GM19467 (cell line): ENCODE measurements around the gene MRAS.

Source experiments
- ATAC-seq: cut with Tn5 transposase; IDR thresholded peaks from one replicate; pipeline ENCODE4 v1.9.1; 2021; ENCODE audit warnings: mild to moderate bottlenecking, moderate library complexity; ENCODE audit not compliant: unreplicated experiment

The MRAS gene

DNA sequence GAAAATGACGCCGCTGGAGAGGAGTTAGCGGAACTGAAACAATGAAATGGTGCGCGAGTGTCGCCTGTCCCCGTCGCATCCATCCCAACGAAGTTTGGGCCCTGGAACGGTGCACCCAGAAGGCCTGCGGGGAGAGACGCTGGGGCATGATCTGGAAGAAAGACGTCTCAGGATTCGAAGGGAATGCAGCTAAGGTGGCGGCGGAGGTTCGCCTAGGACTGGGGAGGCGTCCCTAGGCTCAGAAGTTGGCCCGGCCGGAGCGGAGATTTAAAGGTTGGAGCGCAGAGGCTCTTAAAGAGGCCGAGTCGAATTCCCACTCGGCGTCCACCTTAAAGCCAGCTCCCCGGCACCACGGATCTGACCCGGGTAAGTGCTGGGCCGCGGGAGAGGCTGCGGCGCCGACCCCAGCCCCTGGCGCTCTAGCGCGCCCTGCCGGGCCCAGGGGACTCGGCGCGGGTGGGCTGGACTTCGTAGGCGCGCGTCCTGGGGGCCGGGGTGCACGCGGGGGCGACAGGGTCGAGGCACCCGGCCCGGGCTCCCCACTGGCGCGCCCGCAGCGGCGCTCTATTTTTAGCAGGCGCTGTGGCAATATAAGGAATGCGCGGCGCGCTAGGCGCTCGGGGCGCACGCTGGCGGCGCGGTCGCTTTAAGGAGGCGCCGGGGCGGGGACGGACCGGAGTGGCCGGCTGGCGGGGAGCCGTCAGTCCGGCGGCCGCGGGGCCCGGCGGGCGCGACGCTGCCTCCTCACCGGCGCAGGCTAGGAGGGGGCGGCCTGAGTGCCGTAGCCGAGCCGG lies at the start of gene MRAS:
Gene MRAS, plus strand, starts transcription at position 620 of the 794 bp plus-strand sequence. CDS start 24,305 bp downstream, outside the sequence.
- ATAC-seq: no peak

DNA sequence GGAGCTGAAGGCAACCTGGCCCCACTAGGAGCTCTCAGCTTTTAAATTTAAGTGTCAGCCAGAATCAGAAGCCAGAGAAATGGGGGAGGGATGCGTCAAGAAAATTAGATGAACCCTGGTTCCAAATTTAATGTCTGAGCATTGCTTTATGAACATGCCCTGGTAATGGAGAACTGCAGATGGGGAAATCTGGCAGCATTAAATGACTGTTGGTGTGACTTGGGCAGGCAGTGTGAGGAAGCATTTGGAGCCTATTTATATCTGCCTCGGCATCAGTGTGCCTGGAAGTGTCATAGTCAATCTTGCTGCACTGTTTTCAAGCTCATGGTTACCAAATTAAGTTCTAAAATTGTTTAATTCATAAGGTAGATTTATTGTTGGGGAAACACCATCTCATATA lies 47.7 kb upstream of the MRAS start:
- no peak for ATAC-seq

DNA sequence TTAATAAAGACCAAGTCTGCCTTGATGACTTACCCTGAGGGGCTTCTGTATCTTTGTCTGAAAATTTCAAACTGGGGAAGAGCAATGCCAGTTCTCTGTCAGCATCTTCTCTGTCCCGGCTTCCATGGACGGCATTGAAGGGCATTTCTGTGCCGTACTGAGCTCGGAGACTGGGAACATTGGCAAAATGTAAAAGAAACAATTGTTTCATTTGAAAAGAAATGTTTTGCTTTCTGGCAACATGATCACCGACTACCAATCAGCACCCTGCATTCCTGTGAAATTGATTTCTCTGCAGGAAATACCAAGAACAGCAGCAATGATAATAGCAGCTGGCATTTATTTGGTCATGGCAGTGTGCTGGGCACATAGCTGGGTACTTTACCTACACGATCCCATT lies 44.9 kb upstream of the MRAS start:
- no peak for ATAC-seq

DNA sequence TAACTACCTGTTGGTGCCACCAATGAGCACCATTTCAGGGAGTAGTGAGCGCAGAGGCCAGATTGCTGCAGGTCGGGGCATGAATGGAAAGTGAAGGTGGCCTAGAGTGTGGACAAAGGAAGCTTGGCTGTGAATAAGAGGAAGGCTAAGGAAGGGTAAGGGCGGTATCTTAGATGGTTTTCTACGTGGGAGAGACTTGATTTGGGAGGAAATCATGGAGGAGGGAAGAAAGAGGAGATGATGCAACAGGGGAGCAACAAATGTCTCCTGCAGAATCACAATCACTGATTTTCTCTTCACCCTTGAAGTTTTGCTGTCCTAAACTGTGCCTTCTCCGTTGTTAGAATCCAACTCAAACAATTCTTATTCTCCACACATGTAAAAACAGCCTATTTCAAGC lies 40.5 kb upstream of the MRAS start:
- ATAC-seq: no peak

DNA sequence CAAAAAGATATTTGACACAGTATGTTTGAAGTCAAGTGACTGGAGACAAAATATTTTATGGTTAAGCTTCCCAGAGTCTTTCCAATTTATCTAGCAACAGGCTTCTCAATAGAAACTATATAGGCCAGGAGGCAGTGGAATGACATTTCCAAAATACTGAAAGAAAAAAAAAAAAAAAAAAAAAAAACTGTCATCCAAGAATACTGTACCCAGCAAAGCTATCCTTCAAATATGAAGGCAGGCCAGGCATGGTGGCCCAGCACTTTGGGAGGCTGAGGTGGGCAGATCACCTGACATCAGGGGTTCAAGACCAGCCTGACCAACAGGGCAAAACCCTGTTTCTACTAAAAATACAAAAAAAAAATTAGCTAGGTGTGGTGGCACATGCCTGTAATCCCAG lies 39.6 kb upstream of the MRAS start:
- no peak for ATAC-seq

DNA sequence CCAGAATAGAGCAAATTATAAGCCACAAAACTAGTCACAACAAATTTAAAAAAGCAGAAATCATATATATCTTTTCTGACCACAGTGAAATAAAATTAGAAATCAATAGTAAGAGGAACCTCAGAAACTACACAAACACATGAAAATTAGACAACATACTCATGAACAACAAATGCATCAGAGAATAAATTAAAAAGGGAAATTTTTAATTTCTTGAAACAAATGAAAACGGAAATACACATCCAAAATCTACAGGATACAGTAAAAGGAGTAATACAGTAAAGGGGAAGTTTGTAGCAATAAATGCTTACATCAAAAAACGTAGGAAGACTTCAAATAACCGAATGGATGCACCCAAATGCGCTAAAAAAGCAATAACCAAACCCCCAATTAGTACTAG lies 37.9 kb upstream of the MRAS start:
- no peak for ATAC-seq

DNA sequence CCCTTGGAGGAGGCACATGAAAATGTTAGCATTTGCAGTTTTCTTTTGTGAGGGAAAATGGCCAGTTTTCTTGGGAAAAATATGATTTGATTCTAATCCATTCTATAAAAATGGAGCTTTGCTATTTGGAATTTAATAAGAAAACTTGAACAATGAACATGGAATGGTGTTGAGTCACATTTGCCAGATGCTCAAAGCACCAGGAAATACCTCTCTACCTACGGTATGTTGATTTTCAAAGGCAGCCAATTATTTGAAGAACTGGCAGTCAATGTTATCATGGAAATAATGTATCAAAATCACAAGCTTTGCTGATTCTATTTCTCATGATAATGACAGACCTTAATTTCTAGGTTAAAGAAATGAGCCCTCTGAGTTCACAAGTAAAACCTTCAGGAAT lies 33.6 kb upstream of the MRAS start:
- no peak for ATAC-seq

DNA sequence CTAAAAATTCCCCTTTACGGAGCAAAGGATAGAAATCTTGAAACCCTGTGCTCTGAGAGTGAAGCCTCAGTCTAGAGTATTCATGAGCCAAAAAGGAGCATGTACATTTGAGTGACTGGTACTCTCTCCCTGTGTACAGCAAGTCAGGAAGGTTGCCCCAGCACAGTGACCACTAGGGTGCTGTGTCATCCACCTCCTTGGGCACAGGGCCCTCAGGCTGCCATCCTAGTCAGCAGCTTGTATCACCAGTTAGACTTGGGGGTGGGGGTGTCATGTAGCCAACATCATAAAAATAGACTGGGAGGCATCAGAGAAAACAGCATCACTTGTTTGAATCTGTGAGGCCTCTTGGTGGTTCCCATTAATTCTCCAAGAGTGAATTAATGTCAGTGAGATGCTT lies 30.7 kb upstream of the MRAS start:
- no peak for ATAC-seq

DNA sequence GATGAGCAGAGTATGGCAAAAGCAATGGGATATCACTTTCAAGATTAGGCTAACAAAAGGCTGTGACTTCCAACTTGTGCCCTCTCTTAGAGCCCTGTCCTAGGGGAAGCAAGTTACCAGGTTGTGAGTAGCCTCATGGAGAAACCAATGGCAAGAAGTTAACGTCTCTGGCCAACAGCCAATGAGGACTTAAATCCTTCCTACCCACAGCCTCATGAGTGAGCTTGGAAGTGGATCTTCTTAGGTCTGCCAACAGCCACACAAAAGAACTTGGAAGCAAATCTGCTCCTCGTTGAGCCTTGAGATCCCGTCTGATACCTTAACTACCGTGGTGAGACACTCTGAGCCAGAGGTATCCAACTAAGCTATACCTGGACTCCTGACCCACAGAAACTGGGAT lies 24.4 kb upstream of the MRAS start:
- ATAC-seq: no peak

DNA sequence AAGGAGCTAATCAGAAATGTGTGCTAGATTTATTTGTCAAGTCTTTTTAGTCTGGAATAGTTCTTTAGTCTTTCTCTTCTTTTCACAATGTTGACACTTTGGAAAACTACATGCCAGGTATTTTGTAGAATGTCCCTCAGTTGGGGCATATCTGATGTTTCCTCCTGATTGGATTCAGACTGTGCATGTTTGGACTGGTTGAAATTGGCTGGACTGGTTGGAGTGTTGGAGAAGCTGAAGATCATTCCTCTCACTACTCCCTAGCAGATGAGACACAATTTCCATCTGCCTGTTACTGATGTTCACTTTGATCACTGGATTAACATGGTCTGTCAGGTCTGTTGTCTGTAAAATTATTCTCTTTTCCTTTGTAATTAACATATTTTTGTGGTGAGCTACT lies 22.4 kb upstream of the MRAS start:
- no peak for ATAC-seq

DNA sequence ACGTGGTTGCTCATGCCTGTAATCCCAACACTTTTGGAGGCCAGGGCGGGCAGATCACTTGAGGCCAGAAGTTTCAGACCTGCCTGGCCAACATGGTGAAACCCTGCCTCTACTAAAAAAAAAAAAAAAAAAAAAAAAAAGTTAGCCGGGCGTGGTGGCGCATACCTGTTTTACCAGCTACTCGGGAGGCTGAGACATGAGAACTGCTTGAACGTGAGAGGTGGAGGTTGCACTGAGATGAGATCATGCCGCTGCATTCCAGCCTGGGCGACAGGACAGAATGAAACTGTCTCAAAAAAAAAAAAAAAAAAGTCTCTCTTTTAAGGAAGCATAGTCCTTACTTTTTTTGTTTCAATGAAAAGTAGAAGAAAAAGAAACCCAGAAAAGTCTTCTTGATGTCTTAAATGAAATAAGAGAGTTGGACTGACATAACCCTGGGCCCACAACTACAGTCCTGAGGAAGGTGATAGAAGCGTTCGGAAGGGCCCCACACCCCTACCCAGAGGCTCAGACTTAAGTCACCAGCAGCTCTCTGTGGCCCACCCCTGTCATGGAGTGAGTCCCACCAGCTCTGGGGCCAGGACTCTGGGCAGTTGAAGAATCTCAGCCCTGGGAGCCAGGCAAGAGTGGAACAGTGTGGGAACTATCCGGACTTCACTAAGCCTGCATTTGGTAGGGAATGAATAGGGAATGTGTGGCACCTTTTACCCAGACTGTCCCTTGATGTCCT lies 21.3 kb upstream of the MRAS start:
- ATAC-seq: no peak

DNA sequence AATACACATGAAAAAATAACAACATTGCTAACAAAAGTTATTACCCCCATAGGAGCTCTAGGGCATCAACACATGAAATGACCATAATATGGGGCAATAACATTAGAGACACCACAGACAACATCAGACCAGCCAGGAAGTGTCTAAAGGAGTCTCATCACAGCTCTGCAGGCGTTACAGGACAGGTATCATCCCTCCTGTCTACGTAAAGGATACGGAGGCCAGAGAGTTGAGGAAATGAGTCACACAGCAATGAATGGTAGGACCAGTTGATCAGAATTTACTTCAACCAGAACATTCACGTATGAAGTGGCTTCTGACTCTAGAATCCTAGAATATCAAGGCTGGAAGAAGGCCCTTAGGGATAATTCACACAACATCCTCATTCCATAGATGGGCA lies 20.5 kb upstream of the MRAS start:
- no peak for ATAC-seq

DNA sequence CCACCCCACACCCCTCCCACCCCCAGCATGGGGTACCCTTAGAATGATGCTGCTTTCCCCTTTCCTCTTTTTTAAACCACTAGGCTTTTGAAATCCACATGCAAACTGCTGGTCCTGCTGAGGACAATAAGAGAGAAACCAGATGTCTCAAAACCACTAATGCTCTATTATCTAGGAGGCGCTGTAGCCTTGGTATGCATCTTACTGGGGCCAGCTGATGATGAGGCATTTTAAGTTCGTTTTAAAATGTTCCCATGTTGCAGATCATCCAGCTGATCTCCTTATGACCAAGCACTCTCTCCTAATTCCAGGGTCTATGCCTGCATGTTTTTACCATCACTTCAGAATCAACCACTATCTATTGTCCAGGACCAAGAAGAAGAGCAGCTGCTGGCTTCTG lies 20.0 kb upstream of the MRAS start:
- no peak for ATAC-seq

DNA sequence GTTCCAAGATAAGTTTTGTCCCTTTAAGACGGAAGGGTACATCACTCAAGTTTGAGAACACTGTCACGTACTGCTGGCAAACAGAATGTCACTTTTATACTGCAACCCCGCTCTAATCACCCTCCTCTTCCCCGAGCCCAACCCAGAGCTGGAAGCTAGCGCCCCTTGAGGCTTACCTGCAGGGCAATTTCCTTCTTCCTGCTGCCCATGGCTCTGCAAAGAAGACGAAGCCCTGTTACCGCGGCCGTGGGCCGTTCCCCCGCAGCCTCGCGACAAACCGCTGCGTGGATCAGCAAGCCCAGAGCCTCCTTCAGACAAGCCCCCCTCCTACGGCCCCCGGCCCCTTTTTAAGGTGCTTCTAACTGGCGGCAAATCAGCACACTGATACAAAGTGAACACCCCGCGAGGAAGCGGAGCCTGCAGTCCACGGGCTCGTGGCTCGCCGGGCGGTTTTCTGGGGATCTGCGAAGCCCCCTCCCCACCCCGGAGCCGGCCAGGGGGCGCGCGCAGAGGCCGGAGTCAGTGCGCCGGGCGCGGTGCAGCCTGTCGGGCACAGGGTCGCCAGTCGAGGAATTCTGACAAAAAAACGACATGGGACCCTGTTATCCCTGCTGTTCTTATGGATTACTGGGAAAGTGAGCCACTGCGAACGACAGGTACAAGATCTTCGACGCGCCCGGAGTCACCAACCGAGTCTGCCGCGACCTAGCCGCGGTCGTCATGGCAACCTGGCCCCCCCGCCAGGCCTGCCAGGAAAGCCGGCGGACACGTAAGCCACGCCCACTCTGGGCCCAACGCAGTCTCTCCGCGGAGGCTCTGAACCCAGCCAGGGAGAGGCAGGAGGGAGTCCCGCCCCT lies 19.0 kb upstream of the MRAS start, which contains the start of gene NME9:
Gene NME9, minus strand, starts transcription at position 725 of the 857 bp plus-strand sequence. Its CDS starts 516 bp downstream, at position 209.
- peak; percentile 68 for ATAC-seq

DNA sequence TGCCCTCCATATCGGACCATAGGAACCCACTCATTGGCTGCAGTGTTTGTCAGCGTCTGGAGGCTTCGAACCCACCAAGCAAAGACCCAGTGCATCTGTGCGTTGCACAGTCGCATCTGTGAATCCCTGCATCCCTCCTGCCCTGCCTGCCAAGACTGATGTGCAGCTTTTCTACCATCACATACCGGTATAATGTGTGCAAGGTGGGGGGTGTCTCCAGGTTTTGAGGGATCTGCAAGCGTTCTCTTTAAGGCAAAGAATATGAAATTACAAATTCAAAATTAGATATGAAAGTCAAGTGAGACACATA lies 18.4 kb upstream of the MRAS start:
- ATAC-seq: no peak

DNA sequence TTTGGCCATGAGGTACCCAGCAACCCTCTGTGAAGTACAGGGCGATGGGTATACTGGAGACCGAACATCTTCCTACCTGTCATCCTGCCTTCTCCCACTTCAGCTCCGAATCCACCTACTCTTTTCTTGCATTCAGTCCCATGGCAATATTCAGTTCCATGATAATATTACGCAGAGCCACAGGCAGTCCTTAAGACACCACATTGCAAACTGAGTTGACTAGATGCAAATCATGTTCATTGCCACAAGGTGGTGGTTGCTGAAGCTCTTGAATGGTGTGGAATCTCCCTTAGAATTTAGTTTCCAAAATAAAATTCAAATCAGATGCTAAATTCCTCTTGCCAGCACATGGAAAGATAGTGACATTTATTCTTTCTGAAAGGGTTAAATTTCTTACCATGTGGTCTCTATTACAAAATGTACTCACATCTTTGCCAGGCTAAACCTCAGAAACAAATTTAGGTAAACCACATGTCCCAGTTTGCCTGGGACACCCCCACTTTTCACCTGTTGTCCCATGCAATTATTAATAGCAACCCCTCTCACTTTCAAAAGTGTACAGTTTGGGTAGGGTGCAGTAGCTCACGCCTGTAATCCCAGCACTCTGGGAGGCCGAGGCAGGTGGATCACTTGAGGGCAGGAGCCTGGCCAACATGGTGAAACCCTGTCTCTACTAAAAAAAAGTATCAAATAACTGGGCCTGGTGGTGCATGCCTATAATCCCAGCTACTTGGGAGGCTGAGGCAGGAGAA lies 17.1 kb upstream of the MRAS start:
- no peak for ATAC-seq

DNA sequence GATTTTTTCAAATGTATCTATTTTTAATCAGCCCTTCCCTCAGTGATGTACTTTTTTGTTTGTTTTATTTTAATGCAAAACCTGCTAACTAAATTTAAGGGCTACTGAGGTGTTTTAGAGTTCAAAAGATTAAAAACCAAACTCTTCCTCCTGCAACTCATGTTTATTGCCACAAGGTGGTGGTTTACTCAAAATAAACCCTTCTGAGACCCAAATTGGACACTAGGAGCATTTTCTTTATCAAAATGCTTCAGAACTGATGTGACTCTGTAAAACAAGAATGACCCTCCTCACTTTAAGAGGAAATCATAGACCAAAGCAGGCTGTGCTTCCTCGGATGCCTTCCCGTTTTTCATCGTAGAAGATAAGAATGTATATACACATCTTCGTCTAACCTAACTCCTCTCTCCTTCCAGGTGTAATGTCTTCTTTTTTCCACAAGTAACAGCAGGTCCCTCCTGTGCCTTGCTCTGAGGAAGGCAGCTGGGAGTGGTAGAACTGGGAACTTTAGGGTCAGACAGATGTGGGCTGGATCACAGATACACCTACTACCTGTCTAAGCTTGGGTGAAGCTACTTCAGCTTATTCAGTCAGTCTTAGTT lies 15.8 kb upstream of the MRAS start:
- ATAC-seq: no peak

DNA sequence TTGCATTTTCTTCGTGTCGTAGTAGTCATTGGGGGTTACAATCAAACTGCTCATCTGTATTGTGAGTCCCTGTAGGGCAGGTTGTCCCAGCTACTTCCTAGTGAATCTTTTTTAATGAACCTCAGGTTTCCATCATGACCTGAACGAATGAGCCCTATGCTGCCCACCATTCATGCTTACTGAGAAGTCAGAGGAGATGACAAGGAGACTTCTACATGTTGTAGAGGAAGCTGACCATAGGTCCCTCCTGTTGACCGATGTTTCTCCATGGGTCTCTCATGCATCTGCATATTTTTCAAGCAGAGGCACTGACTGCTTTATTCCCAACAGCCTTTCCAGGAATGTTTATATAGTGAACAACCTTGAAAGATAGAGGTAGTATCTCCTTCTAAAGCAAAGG lies 13.8 kb upstream of the MRAS start:
- ATAC-seq: no peak

DNA sequence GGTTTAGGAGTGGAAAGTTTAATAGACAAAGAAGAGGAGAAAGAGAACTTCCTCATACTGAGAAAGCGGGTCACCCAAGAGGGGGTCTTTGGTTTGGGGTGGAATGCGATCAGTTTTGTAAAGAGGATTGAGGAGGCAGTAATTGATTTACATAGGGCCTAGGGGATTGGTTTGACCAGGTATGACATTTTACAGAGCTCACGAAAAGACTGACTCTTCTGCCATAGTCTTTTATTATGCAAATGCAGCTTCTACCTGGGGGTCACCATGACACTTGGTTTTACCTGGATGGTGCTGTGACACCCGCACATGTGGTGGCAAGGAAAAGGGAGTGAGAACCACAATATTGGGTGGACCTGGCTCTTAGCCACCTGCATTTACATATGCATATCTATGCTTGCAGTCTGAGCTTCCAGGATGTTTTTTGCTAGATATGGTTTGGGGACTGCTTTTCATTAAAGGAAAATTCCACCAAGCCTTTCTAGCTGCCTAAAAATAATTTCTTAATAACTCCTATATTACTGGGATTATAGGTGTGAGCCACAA lies 11.9 kb upstream of the MRAS start:
- no peak for ATAC-seq

DNA sequence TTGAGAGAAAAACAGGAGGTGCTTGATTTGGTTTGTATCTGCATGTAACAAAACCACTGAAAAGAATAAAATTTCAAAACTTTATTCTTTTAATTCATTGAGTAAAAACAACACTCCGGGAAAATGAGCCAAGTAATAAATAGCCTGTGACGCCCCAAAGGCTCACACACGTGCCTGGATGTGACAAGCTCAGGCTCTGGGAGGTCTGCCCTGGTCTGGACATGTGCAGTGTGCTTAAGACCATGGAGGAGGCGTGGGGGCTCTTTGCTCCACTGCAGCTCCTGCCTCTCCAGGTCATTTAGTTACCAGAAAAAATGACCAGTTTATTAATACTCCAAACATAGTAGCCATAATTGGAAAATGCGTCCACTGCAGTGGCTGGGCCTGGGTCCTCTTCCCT lies 10.1 kb upstream of the MRAS start:
- ATAC-seq: no peak
